Activated gamma-delta T cell treated with anti-CD3 and anti-CD28 coated beads, Interleukin-2, amount 50 U/mL, for 16 hours (primary cell): ENCODE results near the gene NGEF.
"Not testable (repeated sequence)": the region's sequence is repeated elsewhere in the genome, so short reads cannot be mapped to it uniquely, and the experiment has no call there.

Source experiments
- DNase-seq: peaks from one replicate; pipeline ENCODE4 v3.0.0-alpha.2; 2020; ENCODE audit warnings: low read depth

Gene NGEF

GRCh38 chr2:233023007-233023760 is 10.1 kb upstream of the NGEF start:
- DNase-seq = no peak

GRCh38 chr2:233022561-233022960 is 9.5 kb upstream of the NGEF start:
- no peak for DNase-seq

GRCh38 chr2:233021771-233022170 is 8.7 kb upstream of the NGEF start:
- no peak for DNase-seq

GRCh38 chr2:233020454-233020853 is 7.4 kb upstream of the NGEF start:
- DNase-seq = no peak

- not testable (repeated sequence) for DNase-seq
These were observed 6.6 kb upstream of the NGEF start for GRCh38 chr2:233019610-233020009.

- DNase-seq = no peak
These were observed 4.9 kb upstream of the NGEF start for GRCh38 chr2:233017947-233018346.

- DNase-seq = no peak
These were observed 2.1 kb upstream of the NGEF start for GRCh38 chr2:233015019-233015645.

- DNase-seq = no peak
These were observed 594 bp upstream of the NGEF start for GRCh38 chr2:233013650-233014049.

GRCh38 chr2:233012301-233012971 is 620 bp downstream of the NGEF start:
- no peak for DNase-seq

GRCh38 chr2:233011702-233012131 is 1.3 kb downstream of the NGEF start:
- no peak for DNase-seq

- DNase-seq = no peak
These were observed 1.8 kb downstream of the NGEF start for GRCh38 chr2:233011268-233011650.

- no peak for DNase-seq
These were observed 2.3 kb downstream of the NGEF start for GRCh38 chr2:233010569-233011267.

GRCh38 chr2:233009661-233010060 is 3.4 kb downstream of the NGEF start:
- no peak for DNase-seq

- DNase-seq = no peak
These were observed 5.3 kb downstream of the NGEF start for GRCh38 chr2:233007739-233008138.

- no peak for DNase-seq
These were observed 5.8 kb downstream of the NGEF start for GRCh38 chr2:233007270-233007669.

- DNase-seq = no peak
These were observed 6.4 kb downstream of the NGEF start for GRCh38 chr2:233006648-233007047.

GRCh38 chr2:233005096-233005495 is 8.0 kb downstream of the NGEF start:
- no peak for DNase-seq

GRCh38 chr2:233003658-233004555 is 9.1 kb downstream of the NGEF start:
- no peak for DNase-seq

GRCh38 chr2:233002829-233003657 is 10.0 kb downstream of the NGEF start:
- no peak for DNase-seq

- no peak for DNase-seq
These were observed 11.9 kb downstream of the NGEF start for GRCh38 chr2:233000886-233001750.
